Vagina (tissue), 2 donors: Measurements from ENCODE around the gene CYP11A1.

Source experiments
- POLR2A ChIP-seq, 2 donors: fragments of 450-650 bp; IDR thresholded peaks; one replicate each; pipeline ENCODE4 v1.6.1; 2017; ENCODE audit warnings: antibody characterized with exemption in 2 of 2, mild to moderate bottlenecking in 2 of 2, moderate library complexity in 2 of 2
- TF ChIP-seq, protein P1 (sequence below), 3 experiments: fragments of 450-650 bp in 2 of 3; fragments of 200-600 bp in 1 of 3; sonication (generic) in 1 of 3; IDR thresholded peaks; one replicate each; pipeline ENCODE4 v1.5.1; 2017 to 2019; ENCODE audit warnings: antibody characterized with exemption in 3 of 3, mild to moderate bottlenecking in 2 of 3, moderate library complexity in 2 of 3

- TF ChIP-seq, protein P1, sequence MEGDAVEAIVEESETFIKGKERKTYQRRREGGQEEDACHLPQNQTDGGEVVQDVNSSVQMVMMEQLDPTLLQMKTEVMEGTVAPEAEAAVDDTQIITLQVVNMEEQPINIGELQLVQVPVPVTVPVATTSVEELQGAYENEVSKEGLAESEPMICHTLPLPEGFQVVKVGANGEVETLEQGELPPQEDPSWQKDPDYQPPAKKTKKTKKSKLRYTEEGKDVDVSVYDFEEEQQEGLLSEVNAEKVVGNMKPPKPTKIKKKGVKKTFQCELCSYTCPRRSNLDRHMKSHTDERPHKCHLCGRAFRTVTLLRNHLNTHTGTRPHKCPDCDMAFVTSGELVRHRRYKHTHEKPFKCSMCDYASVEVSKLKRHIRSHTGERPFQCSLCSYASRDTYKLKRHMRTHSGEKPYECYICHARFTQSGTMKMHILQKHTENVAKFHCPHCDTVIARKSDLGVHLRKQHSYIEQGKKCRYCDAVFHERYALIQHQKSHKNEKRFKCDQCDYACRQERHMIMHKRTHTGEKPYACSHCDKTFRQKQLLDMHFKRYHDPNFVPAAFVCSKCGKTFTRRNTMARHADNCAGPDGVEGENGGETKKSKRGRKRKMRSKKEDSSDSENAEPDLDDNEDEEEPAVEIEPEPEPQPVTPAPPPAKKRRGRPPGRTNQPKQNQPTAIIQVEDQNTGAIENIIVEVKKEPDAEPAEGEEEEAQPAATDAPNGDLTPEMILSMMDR (IDR thresholded peaks at IDR 0.05) = no peak
- TF ChIP-seq POLR2A (IDR thresholded peaks at IDR 0.05) = no peak
Observed at GRCh38 chr15:74338676-74339075, 28.8 kb downstream of the CYP11A1 start.
